KOPT-K1 (cell line): ENCODE data around the gene TPGS2.
"Not testable (repeated sequence)": the region's sequence is repeated elsewhere in the genome, so short reads cannot be mapped to it uniquely, and the experiment has no call there.

Experiments used
- H3K27ac ChIP-seq: fragments of 200-600 bp; sonication (generic); 2 replicates; pipeline ENCODE4 v1.5.1; 2016; ENCODE audit warnings: antibody characterized with exemption, mild to moderate bottlenecking, low read depth, low read length; ENCODE audit not compliant: poor library complexity, severe bottlenecking
- H3K36me3 ChIP-seq: fragments of 200-600 bp; sonication (generic); 2 replicates; pipeline ENCODE4 v1.5.1; 2017; ENCODE audit warnings: antibody characterized with exemption, mild to moderate bottlenecking, low read length, moderate library complexity; ENCODE audit not compliant: insufficient read depth
- H3K9me3 ChIP-seq: fragments of 200-600 bp; sonication (generic); 2 replicates; pipeline ENCODE4 v1.5.1; 2017; ENCODE audit warnings: antibody characterized with exemption, low read length, mild to moderate bottlenecking; ENCODE audit not compliant: insufficient read depth, poor library complexity, severe bottlenecking

Gene TPGS2

GRCh38 chr18:36833120-36833519, 4.3 kb upstream of the TPGS2 start:
- Histone ChIP-seq H3K9me3 (no peaks in the 10 kb centered on the region), H3K27ac (no peak overlapping the region), H3K36me3 (peaks cover 20% of the 10 kb centered on the region)

DNA sequence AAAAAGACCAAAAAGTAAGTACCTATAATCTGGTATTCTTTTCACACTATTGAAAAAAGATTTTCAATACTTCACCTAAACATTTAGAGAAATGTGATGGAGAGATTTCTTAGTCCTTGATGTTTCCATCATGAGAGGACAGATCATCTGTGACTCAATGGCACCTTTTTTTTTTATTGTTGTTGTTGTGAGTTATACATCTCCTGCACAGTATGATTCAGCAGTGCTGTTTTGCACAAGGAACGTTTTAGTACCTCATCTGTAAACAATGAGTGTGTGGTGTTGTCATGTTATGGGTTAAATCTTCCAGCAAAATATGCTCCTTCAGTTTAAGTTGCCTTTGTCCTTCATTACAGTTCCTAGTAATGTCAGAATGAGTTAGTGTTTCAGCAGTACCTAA, 2.3 kb upstream of the TPGS2 start:
- Histone ChIP-seq H3K36me3 (peaks cover 15% of the 10 kb centered on the region), H3K9me3 (no peaks in the 10 kb centered on the region), H3K27ac (no peak overlapping the region)

GRCh38 chr18:36830158-36830495, 1.3 kb upstream of the TPGS2 start:
- peaks cover 14% of the 10 kb centered on the region for H3K36me3 ChIP-seq
- H3K9me3 ChIP-seq: no peaks in the 10 kb centered on the region
- peak overlapping the region; percentile 93 for H3K27ac ChIP-seq

GRCh38 chr18:36829362-36830157, 758 bp upstream of the TPGS2 start:
- Histone ChIP-seq H3K9me3 (no peaks in the 10 kb centered on the region), H3K27ac (peak overlapping the region; percentile 93), H3K36me3 (peaks cover 16% of the 10 kb centered on the region)

DNA sequence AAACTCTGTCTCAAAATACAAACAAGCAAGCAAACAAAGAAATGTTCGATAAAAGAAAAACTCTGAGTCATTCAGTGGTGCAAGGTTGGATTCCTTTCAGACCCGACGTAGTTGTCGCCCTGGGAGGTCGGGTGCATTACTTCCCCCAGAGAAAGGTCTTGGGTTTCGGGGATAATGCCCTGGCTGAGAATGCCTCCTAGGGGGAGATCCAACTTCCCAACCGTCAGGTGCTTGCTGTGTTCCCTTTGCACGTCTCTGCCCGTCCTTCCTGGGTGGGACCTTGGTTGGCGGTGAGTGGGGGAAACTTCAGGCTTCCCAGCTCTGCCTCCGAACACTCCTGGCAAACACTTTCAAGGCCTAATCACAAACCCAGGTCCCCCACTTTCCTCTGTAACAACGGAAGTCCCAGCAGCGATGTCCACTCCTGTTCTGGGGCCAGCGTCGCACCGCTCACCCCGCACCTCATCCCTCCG, 609 bp downstream of the TPGS2 start:
- peak overlapping the region; percentile 93 for H3K27ac ChIP-seq
- H3K9me3 ChIP-seq: no peaks in the 10 kb centered on the region
- H3K36me3 ChIP-seq: peaks cover 28% of the 10 kb centered on the region

- Histone ChIP-seq H3K9me3 (no peaks in the 10 kb centered on the region), H3K27ac (no peak overlapping the region), H3K36me3 (peaks cover 45% of the 10 kb centered on the region)
Measured at GRCh38 chr18:36826556-36826955, 2.2 kb downstream of the TPGS2 start.

- Histone ChIP-seq H3K27ac (no peak overlapping the region), H3K9me3 (no peaks in the 10 kb centered on the region), H3K36me3 (peaks cover 55% of the 10 kb centered on the region)
Measured at GRCh38 chr18:36825526-36825925, 3.3 kb downstream of the TPGS2 start.

- H3K36me3 ChIP-seq: peaks cover 91% of the 10 kb centered on the region
- H3K9me3 ChIP-seq: no peaks in the 10 kb centered on the region
- no peak overlapping the region for H3K27ac ChIP-seq
Measured at GRCh38 chr18:36821681-36822080, 7.1 kb downstream of the TPGS2 start.

DNA sequence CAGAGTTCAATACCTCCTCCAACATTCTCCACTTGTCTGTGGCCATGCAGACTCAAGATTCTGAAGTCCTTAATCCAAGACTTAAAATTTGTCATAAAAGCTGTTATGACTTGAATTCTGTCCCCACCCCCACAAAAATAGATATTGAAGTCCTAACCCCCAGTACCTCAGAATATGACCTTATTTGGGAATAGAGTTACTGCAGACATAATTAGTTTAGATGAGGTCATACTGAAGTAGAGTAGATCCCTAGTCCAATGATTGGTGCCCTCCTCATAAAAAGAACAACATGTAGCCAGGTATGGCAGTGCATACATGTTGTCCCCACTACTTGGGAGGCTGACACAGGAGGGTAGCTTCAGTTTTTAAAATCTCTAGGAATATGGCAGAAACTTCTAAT, 9.2 kb downstream of the TPGS2 start:
- Histone ChIP-seq H3K9me3 (no peaks in the 10 kb centered on the region), H3K36me3 (peaks cover 98% of the 10 kb centered on the region), H3K27ac (no peak overlapping the region)

DNA sequence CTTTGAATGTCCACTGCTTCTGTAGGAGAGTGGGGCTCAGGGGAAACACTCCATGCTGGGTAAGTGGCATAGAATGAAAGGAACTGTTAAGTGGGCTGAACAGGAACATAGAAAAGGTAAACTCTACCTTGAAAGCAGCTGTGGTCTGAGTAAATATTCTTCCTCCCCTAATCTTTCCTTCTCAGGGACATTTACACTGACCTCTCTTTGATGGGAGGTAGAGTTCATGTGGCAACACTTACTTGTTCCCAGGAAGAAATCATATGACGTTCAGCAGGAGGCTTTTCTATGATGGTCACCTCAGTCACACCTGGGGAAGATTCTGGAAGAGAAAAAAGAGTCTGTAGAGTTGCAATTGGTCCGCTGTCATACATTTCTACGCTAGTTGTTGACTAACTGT, 10.2 kb downstream of the TPGS2 start:
- Histone ChIP-seq H3K27ac (no peak overlapping the region), H3K36me3 (peaks cover 99% of the 10 kb centered on the region), H3K9me3 (no peaks in the 10 kb centered on the region)

GRCh38 chr18:36817039-36817438, 11.8 kb downstream of the TPGS2 start:
- Histone ChIP-seq H3K9me3 (no peaks in the 10 kb centered on the region), H3K27ac (no peak overlapping the region), H3K36me3 (peaks cover 99% of the 10 kb centered on the region)

DNA sequence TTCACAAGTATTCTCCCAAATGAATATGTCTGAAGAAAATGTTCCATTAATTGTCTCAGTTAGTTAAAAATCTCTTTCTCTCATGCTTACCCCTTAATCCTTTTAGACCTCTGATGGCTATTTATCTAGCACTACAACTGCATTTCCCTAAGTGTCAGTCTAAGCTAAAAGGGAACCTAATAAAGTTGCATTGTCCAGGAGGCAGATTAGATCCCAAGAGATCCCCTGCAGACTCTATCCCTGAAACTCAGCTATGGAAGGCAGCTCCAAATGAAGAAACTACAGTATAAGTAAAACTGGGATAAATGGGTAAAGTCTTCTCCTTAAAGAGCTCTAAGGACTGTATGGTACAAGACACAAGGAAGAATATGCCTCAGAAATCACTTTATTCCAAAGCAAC, 12.7 kb downstream of the TPGS2 start:
- H3K36me3 ChIP-seq: peaks cover 99% of the 10 kb centered on the region
- not testable (repeated sequence) for H3K27ac ChIP-seq, H3K9me3 ChIP-seq

- Histone ChIP-seq H3K9me3 (no peaks in the 10 kb centered on the region), H3K27ac (no peak overlapping the region), H3K36me3 (peaks cover 99% of the 10 kb centered on the region)
Measured at GRCh38 chr18:36814994-36815393, 13.8 kb downstream of the TPGS2 start.

DNA sequence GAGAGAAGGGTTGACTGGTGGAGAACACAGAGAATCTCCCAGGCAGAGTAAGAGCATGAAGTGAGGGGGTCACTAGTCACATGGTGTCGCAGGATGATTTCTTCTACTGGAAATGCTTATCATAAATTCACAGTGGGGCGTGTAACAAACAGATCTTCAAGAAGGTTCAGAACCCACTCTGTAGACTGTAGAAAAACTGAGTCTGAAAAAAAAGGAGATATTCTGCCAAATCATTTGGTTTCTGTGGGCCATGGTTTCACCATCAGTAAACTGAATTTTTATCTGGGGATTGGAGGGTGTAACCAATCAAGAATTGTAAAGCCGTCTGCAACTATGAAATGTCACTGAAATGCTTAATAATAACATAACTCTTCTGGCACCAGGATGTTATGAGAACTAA, 15.0 kb downstream of the TPGS2 start:
- Histone ChIP-seq H3K36me3 (peaks cover 96% of the 10 kb centered on the region), H3K9me3 (no peaks in the 10 kb centered on the region), H3K27ac (no peak overlapping the region)

GRCh38 chr18:36813101-36813775, 15.6 kb downstream of the TPGS2 start:
- Histone ChIP-seq H3K27ac (no peak overlapping the region), H3K36me3 (peaks cover 96% of the 10 kb centered on the region), H3K9me3 (no peaks in the 10 kb centered on the region)

DNA sequence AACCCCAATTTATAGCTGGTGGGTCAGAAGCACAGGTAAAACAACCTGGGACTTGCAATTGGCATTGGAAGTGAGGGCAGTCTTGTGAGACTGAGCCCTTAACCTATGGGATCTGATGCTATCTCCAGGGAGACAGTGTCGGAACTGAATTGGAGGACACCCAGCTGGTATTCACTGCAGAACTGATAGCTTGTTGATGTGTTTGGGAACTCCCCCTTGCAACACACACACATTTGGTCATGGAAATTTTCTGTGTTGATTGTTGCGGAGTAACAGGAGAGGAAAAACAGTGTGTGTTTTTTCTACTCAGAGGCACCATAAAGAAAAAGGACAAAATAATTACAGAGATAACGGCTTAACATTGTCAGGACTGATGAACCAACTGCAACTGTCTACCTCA, 16.1 kb downstream of the TPGS2 start:
- Histone ChIP-seq H3K9me3 (no peaks in the 10 kb centered on the region), H3K27ac (no peak overlapping the region), H3K36me3 (peaks cover 96% of the 10 kb centered on the region)
